ENCODE data around the gene PTGFRN. TPM values are rescaled to one million over a fixed set of nuclear protein-coding genes. Genes with fewer than 3 reads are reported as not detected.

Gene PTGFRN
- total and polyA plus RNA-seq, 9 of the 15 experiments (the other 6 are each of a cell fraction or from before 2014, with no cell fraction given), result 17.3 to 33.1 (median 25.7) TPM

GRCh38 chr1:116997636-116998035, 87.9 kb downstream of the PTGFRN start (continued):
- TF ChIP-seq MTA2 (IDR thresholded peaks at IDR 0.05; ENCODE audit: low read depth) (no peak), BRCA1 (IDR thresholded peaks at IDR 0.05) (no peak), BRCA1 (CRISPR knock-in tag; IDR thresholded peaks at IDR 0.05) (no peak), RBM39 (optimal IDR thresholded peaks at IDR 0.05; ENCODE audit: low read depth, low read length) (no peak), MTA1 (IDR thresholded peaks at IDR 0.05; ENCODE audit: borderline replicate concordance) (no peak), MCM2 (IDR thresholded peaks at IDR 0.05; ENCODE audit: low read depth) (no peak)

- no peak for FAIRE-seq
- in situ Hi-C loops (cut with MboI), result no loop called here
- TF ChIP-seq SMC3 (conservative IDR thresholded peaks at IDR 0.05; ENCODE audit: insufficient read depth, low read depth, low read length), result no peak
- TF ChIP-seq ZNF324 (CRISPR knock-in tag; IDR thresholded peaks at IDR 0.05), result no peak
- TF ChIP-seq ATF1 (CRISPR knock-in tag; IDR thresholded peaks at IDR 0.05), result no peak
- no peak for TF ChIP-seq ATF1 (tag; IDR thresholded peaks at IDR 0.05)
- TF ChIP-seq TAF15 (IDR thresholded peaks at IDR 0.05; ENCODE audit: low read depth, low read length), result no peak
- TF ChIP-seq MXI1 (IDR thresholded peaks at IDR 0.05; ENCODE audit: low read depth, low read length), result no peak
- TF ChIP-seq ZNF212 (CRISPR knock-in tag; IDR thresholded peaks at IDR 0.05), result no peak
- no peak for TF ChIP-seq CBFA2T3 (IDR thresholded peaks at IDR 0.05)
- TF ChIP-seq THRB (CRISPR knock-in tag; conservative IDR thresholded peaks at IDR 0.05), result no peak
- TF ChIP-seq SRSF9 (IDR thresholded peaks at IDR 0.05; ENCODE audit: borderline replicate concordance, low read depth, low read length), result no peak
- TF ChIP-seq PCBP2 (IDR thresholded peaks at IDR 0.05; ENCODE audit: low read depth, low read length, poor library complexity, severe bottlenecking), result no peak
- no peak for TF ChIP-seq CREM (IDR thresholded peaks at IDR 0.05; ENCODE audit: low read depth)
- TF ChIP-seq TFAM (CRISPR knock-in tag; conservative IDR thresholded peaks at IDR 0.05), result no peak
- no peak for TF ChIP-seq BCL6 (CRISPR knock-in tag; IDR thresholded peaks at IDR 0.05)
- TF ChIP-seq ESRRA (IDR thresholded peaks at IDR 0.05; ENCODE audit: borderline replicate concordance, low read depth), result no peak
- no peak for ATAC-seq
- H3K4me1 ChIP-seq (replicated peaks in 1 of 2; ENCODE audit: control insufficient read depth in 2 of 2, insufficient read depth in 2 of 2, low read length in 2 of 2), result no peaks in the 10 kb centered on the region
- no peak overlapping the region for H3K4me2 ChIP-seq (ENCODE audit: insufficient read depth, low read length)
- no peak for DNase-seq (ENCODE audit: extremely low read depth in 1 of 4, low spot score in 3 of 4)
- no TSS peak for BruUV-seq (replicated peaks)
- H4K20me1 ChIP-seq (replicated peaks; ENCODE audit: control insufficient read depth, insufficient read depth, low read length), result no peaks in the 10 kb centered on the region
- no peak overlapping the region for H2AFZ ChIP-seq (ENCODE audit: low read depth, low read length)
- H3K9me3 ChIP-seq (replicated peaks; ENCODE audit: control insufficient read depth, insufficient read depth, low read depth, low read length), result no peaks in the 10 kb centered on the region
- intact Hi-C loops (cut with micrococcal nuclease), result no loop called here
- H3K36me3 ChIP-seq (ENCODE audit: control insufficient read depth, insufficient read depth, low read length), result no peaks in the 10 kb centered on the region
- H3K9ac ChIP-seq (ENCODE audit: insufficient read depth in 1 of 2, low read depth in 2 of 2, low read length in 2 of 2), result no peak overlapping the region
- H3K9me1 ChIP-seq (ENCODE audit: control insufficient read depth, insufficient read depth, low read length), result no peaks in the 10 kb centered on the region
- ChIA-PET POLR2A (interaction anchor here (1.2 kb wide), 1 partner anchor 16 kb away, joined by 3 read pairs; no protein-coding TSS in a partner anchor), CTCF (ENCODE audit: low intra/inter-chr PET ratio) (interaction anchor here (1.1 kb wide), 1 partner anchor 64 kb away, joined by 3 read pairs; no protein-coding TSS in a partner anchor)
- H3K79me2 ChIP-seq (ENCODE audit: control insufficient read depth, insufficient read depth, low read length), result no peaks in the 10 kb centered on the region
- no peaks in the 10 kb centered on the region for H3K27me3 ChIP-seq (ENCODE audit: control insufficient read depth in 2 of 2, insufficient read depth in 2 of 2, low read length in 2 of 2)
- no peak overlapping the region for H3K27ac ChIP-seq (ENCODE audit: extremely low read depth, low read depth, low read length)
- WGBS (ENCODE audit: insufficient coverage, low coverage, missing lambda C conversion rate), result 4% methylated on average over 3 of the region's 3 CpGs
- H3K4me3 ChIP-seq, result no peak overlapping the region
Observed at GRCh38 chr1:116999596-116999995, 89.9 kb downstream of the PTGFRN start.
